ENCODE data around the gene CDC42EP4.

Gene CDC42EP4

GRCh38 chr17:73248532-73248931, 63.3 kb downstream of the CDC42EP4 start:
- Mint-ChIP-seq H3K4me3 (no peak overlapping the region), H3K9me3 (no peaks in the 10 kb centered on the region), H3K36me3 (peaks cover 15% of the 10 kb centered on the region), H3K27ac (no peak overlapping the region), H3K27me3 (no peaks in the 10 kb centered on the region), H3K4me1 (no peaks in the 10 kb centered on the region)
- ATAC-seq: no peak

- H3K36me3 Mint-ChIP-seq: peaks cover 20% of the 10 kb centered on the region
- no peak overlapping the region for H3K27ac Mint-ChIP-seq
- no peak for ATAC-seq
- H3K27me3 Mint-ChIP-seq: no peaks in the 10 kb centered on the region
- no peak overlapping the region for H3K4me3 Mint-ChIP-seq
- no peaks in the 10 kb centered on the region for H3K4me1 Mint-ChIP-seq
- no peaks in the 10 kb centered on the region for H3K9me3 Mint-ChIP-seq
Measured at GRCh38 chr17:73247726-73248125, 64.1 kb downstream of the CDC42EP4 start.

- Mint-ChIP-seq H3K4me3 (no peak overlapping the region), H3K36me3 (peaks cover 42% of the 10 kb centered on the region)
Measured at GRCh38 chr17:73240561-73240960, 71.2 kb downstream of the CDC42EP4 start.

GRCh38 chr17:73237714-73238113, 74.1 kb downstream of the CDC42EP4 start:
- ATAC-seq: no peak

More at GRCh38 chr17:73240561-73240960, 71.2 kb downstream of the CDC42EP4 start:
- H3K27me3 Mint-ChIP-seq: no peaks in the 10 kb centered on the region
- ATAC-seq: no peak
- H3K27ac Mint-ChIP-seq: no peak overlapping the region
- H3K4me1 Mint-ChIP-seq: peaks cover 33% of the 10 kb centered on the region
- H3K9me3 Mint-ChIP-seq: no peaks in the 10 kb centered on the region

GRCh38 chr17:73234736-73235135, 77.1 kb downstream of the CDC42EP4 start:
- H3K36me3 Mint-ChIP-seq: peaks cover 19% of the 10 kb centered on the region
- no peaks in the 10 kb centered on the region for H3K9me3 Mint-ChIP-seq
- no peaks in the 10 kb centered on the region for H3K27me3 Mint-ChIP-seq
- no peak overlapping the region for H3K27ac Mint-ChIP-seq
- peaks cover 63% of the 10 kb centered on the region for H3K4me1 Mint-ChIP-seq
- no peak overlapping the region for H3K4me3 Mint-ChIP-seq
- no peak for ATAC-seq

More at GRCh38 chr17:73237714-73238113, 74.1 kb downstream of the CDC42EP4 start:
- Mint-ChIP-seq H3K9me3 (no peaks in the 10 kb centered on the region), H3K36me3 (peaks cover 32% of the 10 kb centered on the region), H3K27me3 (no peaks in the 10 kb centered on the region), H3K4me3 (peak overlapping the region; percentile 2), H3K4me1 (peaks cover 48% of the 10 kb centered on the region), H3K27ac (no peak overlapping the region)

Measured in stimulated activated memory B cell treated with anti-CD40 and anti-IgM and Interleukin-4, amounts not matched to agents 10 μg/mL and 1 μg/mL and 100 μg/mL, for 72 hours (primary cell).